HG02763 (cell line): Measurements from ENCODE around the gene CD164.
"Not testable (repeated sequence)": the region's sequence is repeated elsewhere in the genome, so short reads cannot be mapped to it uniquely, and the experiment has no call there.

ENCODE experiments used
- ATAC-seq: cut with Tn5 transposase; IDR thresholded peaks from one replicate; pipeline ENCODE4 v1.9.1; 2021; ENCODE audit warnings: mild to moderate bottlenecking, moderate library complexity; ENCODE audit not compliant: unreplicated experiment

The CD164 gene

DNA sequence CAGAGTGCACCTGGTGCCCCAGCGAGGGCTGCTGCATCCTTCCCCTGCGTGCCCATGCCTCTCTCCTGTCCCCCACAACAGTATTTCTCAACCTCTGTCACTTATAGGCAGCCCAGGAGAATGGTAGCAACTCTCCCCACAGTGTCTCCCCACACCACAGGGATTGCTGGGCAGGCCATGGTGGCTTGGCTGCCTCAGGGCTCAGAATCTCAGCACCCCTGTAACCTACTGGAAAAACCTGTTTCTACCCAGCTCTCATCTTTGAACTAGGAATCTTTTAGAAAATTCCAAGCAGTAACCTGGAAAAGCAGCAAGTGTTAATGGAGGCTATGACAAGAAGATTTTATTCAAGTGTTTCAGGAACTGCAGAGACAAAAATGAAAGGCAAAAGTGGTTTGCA, 38.0 kb downstream of the CD164 start:
- ATAC-seq = no peak

DNA sequence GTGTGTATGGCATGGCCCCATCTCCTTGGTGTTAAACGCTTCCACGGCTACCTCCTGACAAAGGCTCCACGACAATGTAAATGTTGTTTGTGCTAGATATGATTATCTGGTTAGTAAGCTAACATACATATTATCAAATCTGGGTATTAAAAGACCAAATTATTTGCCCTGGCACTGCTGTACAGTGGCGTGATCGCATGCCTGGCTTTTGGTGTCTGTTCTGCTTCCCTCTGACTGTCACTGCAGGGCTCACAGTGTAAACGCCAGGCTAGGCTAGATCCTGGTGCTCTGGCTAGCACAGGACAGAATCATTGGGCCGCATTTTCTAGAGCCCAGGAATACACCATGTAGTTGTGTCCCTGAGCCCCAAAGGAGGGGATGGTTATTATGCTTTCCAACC, 38.7 kb downstream of the CD164 start:
- ATAC-seq = no peak

DNA sequence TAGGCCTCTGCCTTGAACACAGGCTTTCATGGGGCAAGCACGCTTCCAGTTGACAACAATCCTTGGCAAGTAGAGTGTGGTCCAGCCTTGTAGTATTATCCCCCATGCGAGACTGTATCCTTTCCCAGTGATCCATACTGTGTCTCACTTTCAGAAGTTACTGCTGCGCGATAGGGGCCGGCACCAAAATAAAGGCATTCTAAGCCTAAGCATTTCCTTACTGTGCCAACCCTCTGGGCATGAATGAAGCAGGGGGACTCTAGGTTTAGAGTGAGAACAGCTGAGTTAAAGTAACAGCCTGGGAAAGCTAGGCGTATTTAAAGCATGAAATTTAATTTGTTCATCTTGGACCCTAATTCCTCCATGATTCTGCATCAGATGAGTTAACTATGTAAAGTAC, 39.4 kb downstream of the CD164 start:
- ATAC-seq = no peak

DNA sequence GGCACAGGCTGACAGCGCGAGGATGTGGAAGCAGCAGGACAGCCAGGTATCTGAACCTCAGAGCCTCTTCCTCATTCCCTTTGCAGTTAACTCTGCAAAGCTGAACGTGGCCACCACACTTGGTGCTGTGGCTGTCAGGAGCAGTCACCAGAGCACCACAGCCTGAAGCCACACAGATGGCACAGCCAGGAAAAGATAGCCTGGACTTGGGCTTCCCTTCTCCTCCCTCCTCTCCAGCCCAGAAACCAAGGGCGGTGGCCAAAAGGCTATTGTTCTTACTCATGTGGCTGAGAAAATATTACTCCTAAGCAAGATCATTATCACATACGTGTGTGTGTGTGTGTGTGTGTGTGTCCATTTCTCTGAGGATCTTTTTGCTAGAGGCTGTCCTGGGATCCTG, 39.8 kb downstream of the CD164 start:
- ATAC-seq = no peak

DNA sequence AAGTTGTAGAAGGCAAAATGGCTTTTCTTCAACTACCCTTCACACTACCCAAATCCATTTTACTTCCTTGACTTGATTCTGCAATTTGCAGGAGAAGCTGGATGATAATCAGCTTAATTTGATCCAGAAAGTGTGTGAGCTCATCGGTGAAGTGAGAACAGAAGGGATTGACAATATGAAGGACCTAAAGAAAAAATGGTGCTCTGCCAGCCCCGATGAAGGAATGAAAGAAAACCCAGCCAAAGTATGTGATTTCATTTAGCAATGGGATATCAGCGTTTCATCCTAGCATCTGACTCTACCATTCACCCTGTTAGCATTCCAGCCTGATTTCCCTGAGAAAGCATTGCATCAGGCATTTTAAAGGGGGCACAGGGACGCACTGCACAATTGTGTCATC, 41.5 kb downstream of the CD164 start:
- ATAC-seq = no peak

DNA sequence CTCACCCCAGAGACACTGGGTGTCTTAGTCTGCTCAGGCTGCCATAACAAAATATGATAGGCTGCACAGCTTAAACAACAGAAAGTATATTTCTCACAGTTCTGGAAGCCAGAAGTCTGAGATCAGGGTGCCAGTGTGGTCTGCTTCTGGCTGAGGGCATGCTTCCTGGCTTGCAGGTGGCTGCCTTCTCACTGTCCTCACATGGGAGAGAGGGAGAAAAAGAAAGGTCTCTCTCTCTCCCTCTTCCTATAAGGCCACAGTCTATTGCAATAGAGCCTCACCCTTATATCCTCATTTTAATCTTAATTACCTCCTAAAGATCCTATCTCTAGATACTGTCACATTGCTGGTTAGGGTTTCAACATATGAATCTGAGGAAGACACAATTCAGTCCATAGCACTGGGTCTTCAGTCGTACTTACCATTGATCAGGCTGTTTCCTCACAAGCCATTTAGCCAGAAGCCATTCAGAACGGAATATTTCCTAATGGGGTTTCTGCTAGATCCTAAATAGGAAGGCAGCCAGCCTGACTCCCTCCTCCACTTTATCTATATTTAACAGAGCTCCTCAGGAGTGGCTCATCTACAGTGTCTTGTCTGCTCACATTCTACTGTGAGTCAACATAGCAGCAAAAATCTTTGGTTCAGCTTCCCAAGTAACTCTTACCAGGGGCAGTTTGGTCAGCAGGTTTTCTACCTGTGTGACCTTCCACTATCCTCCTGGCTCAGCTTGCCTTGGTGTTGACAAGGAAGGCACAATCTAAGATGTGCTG, 42.2 kb downstream of the CD164 start:
- ATAC-seq = no peak

DNA sequence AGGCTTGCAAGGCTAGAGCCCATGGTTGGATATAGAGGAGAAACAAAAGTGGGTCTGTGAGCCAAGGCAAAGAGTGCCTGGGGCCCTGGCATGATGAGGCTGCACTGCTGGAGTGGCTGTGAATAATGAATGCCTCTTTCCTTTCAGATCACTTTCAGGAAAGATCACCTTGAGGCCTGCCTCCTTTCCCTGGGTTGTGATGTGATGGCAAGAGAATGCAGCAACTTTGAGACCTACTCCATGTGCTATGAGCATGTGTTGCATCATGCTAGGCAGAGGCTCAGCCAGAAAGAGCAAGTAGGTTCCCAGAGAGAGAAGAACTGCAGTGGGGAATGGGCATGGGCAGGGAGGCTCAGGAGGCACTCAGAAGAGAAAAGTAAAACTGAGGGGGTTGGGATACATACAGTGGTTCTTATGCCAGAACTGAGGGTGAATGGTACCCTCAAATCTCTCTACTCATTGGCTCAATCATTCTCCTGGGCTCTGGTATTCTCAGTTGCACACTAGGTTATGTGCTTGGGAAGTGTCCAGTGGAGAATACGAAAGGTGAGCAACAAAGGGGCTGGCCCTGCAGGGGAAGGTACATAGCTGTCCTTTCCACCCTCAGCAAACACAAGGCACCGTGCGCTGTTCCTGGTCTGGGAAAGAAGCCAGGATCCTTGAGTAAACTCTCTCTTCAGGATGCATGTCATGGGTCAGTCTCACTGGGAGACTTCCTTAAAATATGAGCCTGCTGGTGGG, 45.9 kb downstream of the CD164 start:
- no peak for ATAC-seq

DNA sequence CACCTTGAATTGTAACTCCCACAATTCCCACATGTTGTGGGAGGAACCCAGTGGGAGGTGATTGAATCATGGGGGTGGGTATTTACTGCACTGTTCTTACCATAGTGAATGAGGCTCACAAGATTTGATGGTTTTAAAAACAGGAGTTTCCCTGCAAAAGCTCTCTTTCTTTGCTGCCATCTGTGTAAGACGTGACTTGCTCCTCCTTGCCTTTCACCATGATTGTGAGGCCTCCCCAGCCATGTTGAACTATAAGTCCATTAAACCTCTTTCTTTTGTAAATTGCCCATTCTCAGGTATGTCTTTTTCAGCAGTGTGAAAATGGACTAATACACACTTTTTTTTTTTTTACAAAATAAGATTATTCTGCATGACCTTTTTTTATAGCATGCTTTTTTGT, 48.4 kb downstream of the CD164 start:
- ATAC-seq = not testable (repeated sequence)

DNA sequence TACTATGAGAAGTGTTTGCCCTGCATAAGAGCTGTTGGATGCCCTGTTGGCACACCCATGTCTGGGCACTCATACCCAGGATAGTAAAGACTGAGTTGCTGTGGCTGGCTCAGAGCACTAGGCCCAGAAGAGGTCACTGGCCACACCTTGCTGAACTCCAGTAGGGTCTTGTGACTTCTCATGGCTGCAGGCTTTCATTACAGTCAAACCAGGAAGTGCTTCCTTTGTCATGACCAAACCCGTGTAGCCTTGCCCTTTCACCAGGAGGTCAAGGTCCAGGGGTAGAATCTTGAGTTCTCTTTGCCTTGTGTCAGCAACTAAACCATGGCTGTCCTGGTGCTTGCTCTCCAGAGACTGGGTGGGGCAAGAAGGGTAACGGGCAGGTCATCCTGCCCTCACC, 49.5 kb downstream of the CD164 start:
- no peak for ATAC-seq

DNA sequence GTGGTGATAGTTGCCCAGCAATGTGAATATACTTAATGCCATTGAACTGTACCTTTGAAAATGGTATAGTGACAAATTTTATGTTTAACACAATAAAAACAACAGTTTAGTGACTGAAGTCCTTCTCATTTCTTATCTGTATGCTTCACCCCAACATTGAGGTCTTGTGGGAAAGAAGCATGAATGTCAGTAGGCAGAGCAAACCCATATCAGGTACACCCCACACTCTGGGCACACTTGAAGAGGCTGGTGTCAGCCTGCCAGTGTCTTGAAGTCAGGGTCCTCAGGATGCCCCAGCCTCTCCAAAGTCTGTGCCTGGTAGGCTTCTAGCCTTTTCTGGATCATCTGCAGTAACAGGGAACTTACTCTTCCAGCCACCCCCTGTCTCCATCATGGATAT, 51.2 kb downstream of the CD164 start:
- ATAC-seq = no peak

DNA sequence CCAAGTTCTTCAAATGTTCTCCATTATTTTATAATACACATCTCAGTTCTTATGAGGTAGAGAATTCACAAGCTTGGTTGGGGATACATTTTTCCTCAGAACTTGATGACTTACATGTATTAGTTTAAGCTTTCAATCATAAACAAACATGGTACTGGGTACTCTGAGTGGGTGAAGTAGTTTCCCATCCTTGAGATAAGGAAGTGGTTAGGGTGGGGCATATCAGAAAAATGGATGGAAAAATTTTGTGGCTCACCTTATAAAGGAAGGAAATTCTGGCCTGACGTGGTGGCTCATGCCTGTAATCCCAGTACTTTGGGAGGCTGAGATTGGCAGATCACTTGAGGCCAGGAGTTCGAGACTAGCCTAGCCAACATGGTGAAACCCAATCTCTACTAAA, 52.0 kb downstream of the CD164 start:
- no peak for ATAC-seq

DNA sequence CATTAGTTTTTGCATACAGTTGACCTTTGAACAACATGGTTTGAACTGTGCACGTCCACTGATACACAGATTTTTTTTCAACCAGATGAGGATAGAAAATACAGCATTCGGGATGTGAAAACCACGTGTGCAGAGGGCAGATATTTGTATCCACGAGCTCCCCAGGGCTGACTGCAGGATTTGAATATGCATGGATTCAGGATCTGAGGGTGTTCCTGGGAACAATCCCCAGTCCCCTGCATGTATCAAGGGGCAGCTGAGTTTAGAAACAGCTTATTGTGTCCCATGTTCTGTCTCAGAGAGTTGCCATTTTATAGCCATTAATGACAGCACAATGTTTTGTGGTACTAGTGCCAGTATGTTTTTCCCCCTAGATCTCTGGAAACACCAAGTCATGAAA, 53.6 kb downstream of the CD164 start:
- no peak for ATAC-seq

DNA sequence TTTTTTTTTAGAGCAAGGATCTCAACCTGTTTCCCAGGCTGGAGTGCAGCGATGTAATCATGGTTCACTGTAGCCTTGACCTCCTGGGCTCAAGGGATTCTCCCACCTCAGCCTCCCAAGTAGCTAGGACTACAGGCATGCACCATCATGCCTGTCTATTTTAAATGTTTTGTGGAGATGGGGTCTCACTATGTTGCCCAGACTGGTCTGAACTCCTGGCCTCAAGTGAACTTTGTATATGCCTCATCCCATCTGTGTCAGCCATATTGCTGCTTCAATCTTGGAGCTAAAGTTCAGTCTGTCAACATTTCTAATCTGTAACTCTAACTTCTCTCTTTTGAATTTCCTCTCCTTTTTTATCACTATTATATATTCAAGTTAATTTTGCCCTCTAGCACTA, 54.3 kb downstream of the CD164 start:
- no peak for ATAC-seq

DNA sequence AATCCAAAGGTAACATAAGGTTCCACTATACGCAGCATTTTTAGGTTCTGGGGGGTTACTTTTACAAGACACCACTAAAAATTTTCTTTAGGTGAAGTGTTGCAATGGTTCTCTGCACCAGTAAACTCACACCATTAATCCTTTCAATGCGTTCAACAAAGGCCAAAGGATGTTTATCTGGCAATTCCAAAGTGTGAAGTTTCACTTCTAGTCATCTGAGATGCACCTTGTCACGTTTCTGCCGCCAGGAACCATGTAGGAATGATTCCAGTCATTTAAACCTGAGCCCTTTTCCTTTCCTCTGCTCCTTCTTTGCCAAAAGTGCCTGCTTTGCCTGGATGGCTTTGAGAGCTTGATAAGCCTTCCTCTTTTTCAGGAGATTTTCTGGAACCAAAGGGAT, 54.8 kb downstream of the CD164 start:
- ATAC-seq = no peak

DNA sequence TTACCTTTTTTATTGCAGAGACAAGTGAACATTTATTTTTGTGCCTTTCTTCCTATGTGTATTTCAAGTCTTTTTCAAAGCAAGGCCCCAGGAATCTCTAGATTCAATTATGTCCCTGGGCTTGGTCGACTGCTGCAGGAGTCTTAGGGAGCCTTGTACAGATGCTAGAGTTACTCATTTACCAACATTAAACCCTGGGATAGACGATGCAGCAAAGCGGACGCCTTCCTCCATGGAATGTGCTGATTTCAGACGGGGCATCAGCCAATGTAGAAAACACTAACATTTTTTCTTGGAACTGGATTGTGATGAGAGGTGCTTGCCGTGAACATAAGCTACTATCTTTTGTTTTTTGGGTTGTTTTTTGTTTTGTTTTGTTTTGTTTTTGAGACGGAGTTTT, 55.9 kb downstream of the CD164 start:
- ATAC-seq = no peak

DNA sequence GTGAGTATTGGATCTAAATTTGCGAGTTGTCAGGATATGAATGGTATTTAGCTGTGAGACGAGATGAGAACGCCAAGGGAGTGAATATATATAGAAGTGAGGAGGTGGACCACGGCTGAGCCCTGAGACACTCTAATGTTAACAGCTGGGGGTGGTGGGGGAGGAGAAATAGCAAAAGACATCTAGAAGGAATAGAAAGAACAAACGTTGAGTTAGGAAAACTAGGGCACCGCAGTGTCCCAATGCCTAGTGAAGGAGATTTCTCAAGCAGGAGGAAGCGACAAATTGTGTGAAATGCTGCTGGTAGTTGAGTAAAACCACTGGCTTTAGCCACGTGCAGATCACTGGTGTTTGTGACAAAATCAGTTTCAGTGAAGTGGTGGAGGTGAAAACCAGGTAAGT, 56.9 kb downstream of the CD164 start:
- ATAC-seq = no peak

DNA sequence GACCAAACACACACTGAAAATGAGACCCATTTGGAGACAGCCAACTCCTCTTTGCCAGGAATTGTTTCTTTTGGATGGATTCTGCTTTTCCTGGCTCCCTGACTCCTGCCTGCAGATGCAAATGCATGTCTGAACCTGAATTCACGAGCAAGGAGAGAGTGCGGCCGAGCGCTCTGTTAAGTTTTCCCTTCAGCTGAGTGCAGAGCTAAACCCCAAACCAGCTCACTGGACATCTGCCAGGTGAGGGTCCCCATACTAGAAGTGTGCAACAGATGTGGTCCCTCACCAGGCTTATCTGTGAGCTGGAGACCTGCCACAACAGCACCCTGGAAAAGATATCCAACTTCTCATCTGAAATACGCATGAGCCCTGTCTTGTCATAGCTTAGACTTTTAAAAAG, 59.0 kb downstream of the CD164 start:
- no peak for ATAC-seq

DNA sequence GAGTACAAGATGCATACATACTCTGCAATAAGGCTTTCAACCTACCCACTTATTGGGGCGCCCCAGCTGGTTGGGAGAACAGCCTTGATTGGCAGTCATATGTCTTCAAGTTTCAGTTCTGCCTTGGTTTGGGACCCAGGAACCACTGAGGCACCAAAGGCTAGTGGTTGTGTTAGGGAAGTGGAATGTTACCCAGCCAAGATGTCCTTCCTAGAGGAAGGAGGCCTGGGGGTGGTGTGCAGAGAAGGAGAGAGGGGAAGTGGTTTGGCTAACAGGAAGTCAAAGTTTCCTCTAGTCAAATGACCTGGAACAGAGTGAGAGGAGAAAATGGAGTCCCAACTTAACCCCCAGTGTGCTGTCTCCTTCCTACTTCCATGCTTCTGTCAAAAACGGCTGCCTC, 59.4 kb downstream of the CD164 start:
- no peak for ATAC-seq

DNA sequence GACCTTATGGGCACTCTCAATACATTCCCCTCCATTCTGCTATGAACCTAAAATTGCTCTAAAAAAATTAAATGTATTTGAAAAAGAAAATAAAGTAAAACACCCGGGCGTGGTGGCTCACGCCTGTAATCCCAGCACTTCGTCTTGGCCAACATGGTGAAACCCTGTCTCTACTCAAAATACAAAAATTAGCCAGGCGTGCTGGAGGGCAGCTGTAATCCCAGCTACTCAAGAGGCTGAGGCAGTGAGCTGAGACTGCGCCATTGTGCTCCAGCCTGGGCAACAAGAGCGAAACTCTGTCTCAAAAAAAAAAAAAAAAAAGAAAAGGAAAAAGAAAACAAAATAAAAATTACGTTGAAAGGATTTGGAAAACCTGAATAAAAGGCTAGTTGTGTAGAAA, 60.5 kb downstream of the CD164 start:
- no peak for ATAC-seq

DNA sequence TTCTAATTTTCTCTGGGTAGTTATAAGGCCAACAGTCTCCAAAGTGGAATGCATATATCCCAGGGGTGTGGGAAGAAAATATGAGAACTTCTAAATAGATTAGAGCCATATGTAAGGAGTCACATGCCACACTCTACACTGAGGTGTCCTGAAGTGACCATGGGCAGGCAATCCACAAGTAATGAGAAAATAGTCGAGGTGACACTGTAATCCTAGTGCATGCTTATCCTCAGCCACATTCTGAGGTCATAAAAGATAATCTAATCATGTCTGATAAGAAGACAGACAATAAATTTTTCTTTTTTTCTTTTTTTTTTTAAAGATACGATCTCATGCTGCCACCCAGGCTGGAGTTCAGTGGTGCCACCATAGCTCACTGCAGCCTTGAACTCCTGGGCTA, 62.2 kb downstream of the CD164 start:
- ATAC-seq = no peak

DNA sequence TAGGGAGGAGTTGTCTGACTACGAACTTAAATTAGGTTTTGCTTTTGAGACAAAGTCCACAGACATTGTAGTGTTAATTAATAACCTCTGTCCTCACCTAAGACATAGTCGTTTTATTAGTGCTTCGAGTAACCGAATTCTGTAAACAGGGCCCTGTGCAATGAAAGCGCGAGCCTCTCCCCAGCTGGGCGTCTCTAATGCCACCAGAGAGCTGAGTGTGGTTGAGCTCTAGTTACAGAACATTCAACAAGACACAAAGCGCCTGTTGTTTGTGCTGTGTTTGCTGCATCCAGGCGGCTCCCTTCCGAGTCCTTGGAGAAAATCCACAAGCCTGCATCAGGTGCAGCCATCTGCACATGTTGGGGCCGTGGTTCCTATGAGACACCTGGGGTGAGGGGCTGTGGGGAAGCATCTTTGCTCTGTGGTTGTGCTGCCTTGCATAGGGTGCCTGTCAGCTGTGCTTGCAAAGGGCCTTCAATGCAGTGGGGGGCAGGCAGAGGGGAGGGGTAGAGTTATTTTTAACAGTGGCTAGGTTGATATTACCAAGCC, 63.9 kb downstream of the CD164 start:
- ATAC-seq = no peak

DNA sequence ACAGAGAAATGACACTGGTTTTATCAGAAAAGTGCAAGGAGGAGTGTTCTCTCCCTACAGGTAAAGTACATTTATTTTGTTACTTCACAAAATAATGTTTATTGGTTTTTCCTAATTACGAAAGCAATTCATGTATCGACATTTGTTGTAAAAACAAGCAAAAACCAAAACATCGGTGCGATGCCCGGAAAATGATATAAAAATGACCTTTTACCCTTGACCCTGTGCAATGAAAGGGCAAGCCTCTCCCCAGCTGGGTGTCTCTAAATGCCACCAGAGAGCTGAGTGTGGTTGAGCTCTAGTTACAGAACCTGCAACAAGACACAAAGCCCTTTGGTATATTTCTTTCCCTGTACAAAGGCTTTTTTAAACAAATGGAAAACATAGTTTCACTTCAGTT, 65.4 kb downstream of the CD164 start:
- ATAC-seq = no peak
